IMR-90 (cell line): ENCODE data around the gene STMN3. TPM values are rescaled to one million over a fixed set of nuclear protein-coding genes. Genes with fewer than 3 reads are reported as not detected.

ENCODE experiments used
- ATAC-seq: fragments of 200-7000 bp; cut with Tn5 transposase; 2 replicates; pipeline ENCODE4 v1.9.1; 2020; ENCODE audit warnings: low read depth, mild to moderate bottlenecking, moderate library complexity
- BruUV-seq: library from RNA; stranded (reverse); fragments of 400-500 nt; replicated peaks from 2 replicates; lab custom pipeline; 2021; lab: Mats Ljungman, UMichigan
- CTCF ChIA-PET: fragments of 300-600 bp; formaldehyde crosslinking; extraction: SDS; loops from one replicate; lab custom pipeline; 2021; ENCODE audit warnings: antibody characterized with exemption; lab: Yijun Ruan, JAX
- POLR2A ChIA-PET: fragments of 300-600 bp; sonication (Branson Sonifier 250); formaldehyde crosslinking; loops from one replicate; lab custom pipeline; 2022; ENCODE audit warnings: antibody characterized with exemption; ENCODE audit not compliant: unreplicated experiment; lab: Charles Lee
- DNase-seq: peaks from one replicate; pipeline ENCODE4 v3.0.0; 2013
- H2AFZ ChIP-seq: replicated peaks from 2 replicates; pipeline ENCODE3; 2013; ENCODE audit warnings: low read length, mild to moderate bottlenecking; ENCODE audit not compliant: poor library complexity
- H2AK5ac ChIP-seq: 2 replicates; pipeline ENCODE4 v1.6.1; 2013; ENCODE audit warnings: low read depth, low read length, inconsistent platforms
- H2AK9ac ChIP-seq: replicated peaks from 2 replicates; pipeline ENCODE3; 2013; ENCODE audit warnings: mild to moderate bottlenecking, low read depth, low read length, moderate library complexity; ENCODE audit not compliant: poor library complexity
- H2BK120ac ChIP-seq: 2 replicates; pipeline ENCODE4 v1.6.1; 2013; ENCODE audit warnings: low read depth, low read length, inconsistent platforms
- H2BK15ac ChIP-seq: 3 replicates; pipeline ENCODE4 v1.6.1; 2013; ENCODE audit warnings: low read depth, low read length, inconsistent platforms
- H2BK20ac ChIP-seq: 2 replicates; pipeline ENCODE4 v1.6.1; 2013; ENCODE audit warnings: low read depth, mild to moderate bottlenecking, inconsistent platforms, low read length, moderate library complexity
- H2BK5ac ChIP-seq: 2 replicates; pipeline ENCODE4 v1.6.1; 2013; ENCODE audit warnings: mild to moderate bottlenecking, low read depth, low read length, inconsistent platforms; ENCODE audit not compliant: poor library complexity, severe bottlenecking
- H3K14ac ChIP-seq: replicated peaks from 2 replicates; pipeline ENCODE4 v1.6.1; 2013; ENCODE audit warnings: low read depth, low read length, inconsistent platforms
- H3K18ac ChIP-seq: 2 replicates; pipeline ENCODE4 v1.6.1; 2013; ENCODE audit warnings: low read depth, low read length, control low read depth
- H3K23ac ChIP-seq: 2 replicates; pipeline ENCODE4 v1.6.1; 2013; ENCODE audit warnings: low read depth, low read length, inconsistent platforms
- H3K27ac ChIP-seq: 2 replicates; pipeline ENCODE4 v1.5.1; 2013; ENCODE audit warnings: mild to moderate bottlenecking, control low read depth, low read length; ENCODE audit not compliant: insufficient read depth
- H3K27me3 ChIP-seq: 2 replicates; pipeline ENCODE4 v1.6.1; 2013; ENCODE audit warnings: low read length; ENCODE audit not compliant: control insufficient read depth, insufficient read depth
- H3K36me3 ChIP-seq: 2 replicates; pipeline ENCODE4 v1.6.1; 2013; ENCODE audit warnings: low read length, mixed read lengths; ENCODE audit not compliant: control insufficient read depth, insufficient read depth
- H3K4ac ChIP-seq: 2 replicates; pipeline ENCODE4 v1.6.1; 2013; ENCODE audit warnings: low read depth, low read length, inconsistent platforms
- H3K4me1 ChIP-seq: 2 replicates; pipeline ENCODE4 v1.6.1; 2013; ENCODE audit warnings: low read length, mixed read lengths; ENCODE audit not compliant: control insufficient read depth, insufficient read depth
- H3K4me2 ChIP-seq: 2 replicates; pipeline ENCODE4 v1.6.1; 2013; ENCODE audit warnings: low read depth, mild to moderate bottlenecking, control low read depth, low read length, moderate library complexity
- H3K4me3 ChIP-seq: 2 replicates; pipeline ENCODE4 v1.5.1; 2013; ENCODE audit warnings: low read depth, mild to moderate bottlenecking, control low read depth, low read length, moderate library complexity; ENCODE audit not compliant: insufficient read depth
- H3K56ac ChIP-seq: 2 replicates; pipeline ENCODE4 v1.6.1; 2013; ENCODE audit warnings: low read length, inconsistent platforms; ENCODE audit not compliant: insufficient read depth; ENCODE audit errors: extremely low read depth
- H3K79me1 ChIP-seq, 2 experiments: 2 replicates each; pipeline ENCODE4 v1.6.1; 2013; ENCODE audit warnings: low read length in 2 of 2, inconsistent platforms in 1 of 2, low read depth in 1 of 2
- H3K9ac ChIP-seq: 2 replicates; pipeline ENCODE4 v1.6.1; 2013; ENCODE audit warnings: low read depth, low read length, control low read depth
- H3K9me1 ChIP-seq: 2 replicates; pipeline ENCODE4 v1.6.1; 2013; ENCODE audit warnings: low read length, inconsistent platforms; ENCODE audit not compliant: insufficient read depth
- H3K9me3 ChIP-seq: 2 replicates; pipeline ENCODE4 v1.6.1; 2013; ENCODE audit warnings: low read length; ENCODE audit not compliant: control insufficient read depth, insufficient read depth
- H4K20me1 ChIP-seq: 2 replicates; pipeline ENCODE4 v1.6.1; 2013; ENCODE audit warnings: low read length, inconsistent platforms; ENCODE audit not compliant: insufficient read depth
- H4K5ac ChIP-seq: 2 replicates; pipeline ENCODE4 v1.6.1; 2013; ENCODE audit warnings: mild to moderate bottlenecking, low read depth, low read length, control low read depth
- H4K8ac ChIP-seq, 2 experiments: 2 replicates each; pipeline ENCODE4 v1.6.1; 2013; ENCODE audit warnings: low read depth in 2 of 2, low read length in 2 of 2, control low read depth in 1 of 2, inconsistent platforms in 1 of 2
- H4K91ac ChIP-seq: 2 replicates; pipeline ENCODE4 v1.6.1; 2013; ENCODE audit warnings: low read depth, low read length, inconsistent platforms; ENCODE audit not compliant: insufficient read depth
- BHLHE40 ChIP-seq: fragments of 150-350 bp; IDR thresholded peaks from 2 replicates; pipeline ENCODE4 v1.6.1; 2016; ENCODE audit warnings: mild to moderate bottlenecking, low read depth, low read length
- CEBPB ChIP-seq: IDR thresholded peaks from 2 replicates; pipeline ENCODE4 v1.6.1; 2012; ENCODE audit warnings: low read depth, low read length, improper control_type of control experiment
- CHD1 ChIP-seq: IDR thresholded peaks from 2 replicates; pipeline ENCODE4 v1.6.1; 2012; ENCODE audit warnings: low read depth, low read length, improper control_type of control experiment
- CTCF ChIP-seq: conservative IDR thresholded peaks from 2 replicates; pipeline ENCODE4 v1.5.1; 2012; ENCODE audit warnings: mild to moderate bottlenecking, low read depth, low read length, improper control_type of control experiment
- ELK1 ChIP-seq: fragments of 150-350 bp; IDR thresholded peaks from 2 replicates; pipeline ENCODE4 v1.6.1; 2016; ENCODE audit warnings: low read depth, mild to moderate bottlenecking, low read length, moderate library complexity, borderline replicate concordance
- FOS ChIP-seq: fragments of 150-350 bp; IDR thresholded peaks from 2 replicates; pipeline ENCODE4 v1.6.1; 2016; ENCODE audit warnings: low read depth, low read length
- MAFK ChIP-seq: IDR thresholded peaks from 2 replicates; pipeline ENCODE4 v1.6.1; 2012; ENCODE audit warnings: low read depth, low read length, improper control_type of control experiment
- MAZ ChIP-seq: IDR thresholded peaks from 2 replicates; pipeline ENCODE4 v1.6.1; 2012; ENCODE audit warnings: low read depth, mild to moderate bottlenecking, low read length, improper control_type of control experiment, moderate library complexity, borderline replicate concordance
- MXI1 ChIP-seq: IDR thresholded peaks from 2 replicates; pipeline ENCODE4 v1.6.1; 2012; ENCODE audit warnings: low read depth, mild to moderate bottlenecking, low read length, moderate library complexity, borderline replicate concordance
- NFE2L2 ChIP-seq: fragments of 150-350 bp; IDR thresholded peaks from 2 replicates; pipeline ENCODE4 v1.6.1; 2016; ENCODE audit warnings: low read depth, mild to moderate bottlenecking, low read length
- POLR2A ChIP-seq: IDR thresholded peaks from 2 replicates; pipeline ENCODE4 v1.6.1; 2012; ENCODE audit warnings: mild to moderate bottlenecking, low read depth, low read length
- RAD21 ChIP-seq: IDR thresholded peaks from 2 replicates; pipeline ENCODE4 v1.6.1; 2012; ENCODE audit warnings: low read length, improper control_type of control experiment
- RCOR1 ChIP-seq: IDR thresholded peaks from 2 replicates; pipeline ENCODE4 v1.6.1; 2012; ENCODE audit warnings: mild to moderate bottlenecking, low read length, improper control_type of control experiment; ENCODE audit not compliant: insufficient replicate concordance
- RFX5 ChIP-seq: IDR thresholded peaks from 2 replicates; pipeline ENCODE4 v1.8.0; 2012; ENCODE audit warnings: low read depth, mild to moderate bottlenecking, low read length, moderate library complexity
- SMC3 ChIP-seq: fragments of 150-350 bp; IDR thresholded peaks from 2 replicates; pipeline ENCODE4 v1.6.1; 2016; ENCODE audit warnings: low read depth, mild to moderate bottlenecking, antibody characterized with exemption, low read length, moderate library complexity
- USF2 ChIP-seq: fragments of 150-350 bp; IDR thresholded peaks from 2 replicates; pipeline ENCODE4 v1.6.1; 2017; ENCODE audit warnings: mild to moderate bottlenecking, antibody characterized with exemption, low read length, low read depth
- WGBS, 2 experiments: methylation state at CpG; one replicate each; pipeline versions ENCODE4 v1.1.5 to v1.1.7; 2013; ENCODE audit warnings: missing lambda C conversion rate in 2 of 2; ENCODE audit not compliant: insufficient read length in 1 of 2; ENCODE audit errors: extremely low coverage in 2 of 2; 5-methylcytosine and 5-hydroxymethylcytosine counted together
- dilution Hi-C: fragments of 300-500 bp; cut with HindIII; formaldehyde crosslinking; loops from one replicate; pipeline ENCODE4 v1.14.3; 2018; ENCODE audit warnings: low sequenced_read_pairs; ENCODE audit not compliant: unreplicated experiment
- in situ Hi-C: fragments of 300-500 bp; cut with MboI; formaldehyde crosslinking; loops from 3 replicates; pipeline ENCODE4 v1.14.3; 2019; ENCODE audit warnings: low sequenced_read_pairs, inconsistent platforms, mixed read lengths
- intact Hi-C: fragments of 100-400 bp; cut with micrococcal nuclease; formaldehyde crosslinking; loops from 2 replicates; pipeline ENCODE4 v1.10.0; 2022
- polyA plus RNA-seq, 3 experiments: library from polyadenylated mRNA; depleted of rRNA; stranded (reverse); fragments of >200 nt; gene quantifications; 2 replicates each; pipeline ENCODE4 v1.2.3, GENCODE V29; 2012; ENCODE audit warnings: low replicate concordance in 1 of 3
- total RNA-seq: library from RNA; depleted of rRNA; stranded (reverse); fragments of >200 nt; gene quantifications from 2 replicates; pipeline ENCODE4 v1.2.3, GENCODE V29; 2012

Gene STMN3
- total and polyA plus RNA-seq, 2 of the 4 experiments (the other 2 are of a cell fraction): 20.3 to 62.3 TPM

- BruUV-seq: no TSS peak
- 92% methylated on average over 5 of the region's 10 CpGs; no CpG with 5 or more reads in 1 of the 2 experiments for WGBS, 2 experiments
- dilution Hi-C loops: no loop called here
Measured at GRCh38 chr20:63611646-63612045, 41.6 kb downstream of the STMN3 start.

More at GRCh38 chr20:63611646-63612045, 41.6 kb downstream of the STMN3 start:
- no peak overlapping the region for H2AFZ ChIP-seq
- no peak overlapping the region for H3K4me2 ChIP-seq
- H4K20me1 ChIP-seq: peaks cover 8% of the 10 kb centered on the region
- no peak overlapping the region for H2BK15ac ChIP-seq
- peaks cover 15 to 51% of the 10 kb centered on the region in 2 experiments for H3K79me1 ChIP-seq
- H3K27me3 ChIP-seq: no peaks in the 10 kb centered on the region
- H3K9ac ChIP-seq: no peak overlapping the region
- no peak overlapping the region for H3K23ac ChIP-seq
- H2BK20ac ChIP-seq: no peak overlapping the region
- no peak overlapping the region for H3K56ac ChIP-seq
- H3K36me3 ChIP-seq: peaks cover 16% of the 10 kb centered on the region
- no peak overlapping the region for H3K4me3 ChIP-seq
- H3K14ac ChIP-seq: no peak overlapping the region
- H3K4ac ChIP-seq: no peak overlapping the region
- H2BK120ac ChIP-seq: no peak overlapping the region
- H2BK5ac ChIP-seq: no peak overlapping the region
- intact Hi-C loops (no loop called here), in situ Hi-C loops (no loop called here)
- H3K18ac ChIP-seq: no peak overlapping the region
- ChIA-PET CTCF (no interaction called here), POLR2A (no interaction called here)
- ATAC-seq (no peak), DNase-seq (no peak)
- no peak overlapping the region for H3K27ac ChIP-seq
- H2AK5ac ChIP-seq: no peak overlapping the region
- H4K91ac ChIP-seq: no peak overlapping the region
- H3K9me3 ChIP-seq: no peaks in the 10 kb centered on the region
- TF ChIP-seq BHLHE40 (no peak), NFE2L2 (no peak), RCOR1 (no peak), RAD21 (no peak), CHD1 (no peak), MAFK (no peak), USF2 (no peak), ELK1 (no peak), CEBPB (no peak), MXI1 (no peak), FOS (no peak), MAZ (no peak), POLR2A (no peak), RFX5 (no peak), SMC3 (no peak), CTCF (no peak)
- no peak overlapping the region for H4K8ac ChIP-seq
- H3K9me1 ChIP-seq: no peaks in the 10 kb centered on the region
- no peak overlapping the region for H4K5ac ChIP-seq
- H2AK9ac ChIP-seq: no peak overlapping the region
- no peaks in the 10 kb centered on the region for H3K4me1 ChIP-seq
